ENCODE results near the gene TMEM269. TPM values are rescaled to one million over a fixed set of nuclear protein-coding genes. Genes with fewer than 3 reads are reported as not detected.

TMEM269 gene
- total RNA-seq, 1 experiment from 2014 or later = 1.7 TPM

DNA sequence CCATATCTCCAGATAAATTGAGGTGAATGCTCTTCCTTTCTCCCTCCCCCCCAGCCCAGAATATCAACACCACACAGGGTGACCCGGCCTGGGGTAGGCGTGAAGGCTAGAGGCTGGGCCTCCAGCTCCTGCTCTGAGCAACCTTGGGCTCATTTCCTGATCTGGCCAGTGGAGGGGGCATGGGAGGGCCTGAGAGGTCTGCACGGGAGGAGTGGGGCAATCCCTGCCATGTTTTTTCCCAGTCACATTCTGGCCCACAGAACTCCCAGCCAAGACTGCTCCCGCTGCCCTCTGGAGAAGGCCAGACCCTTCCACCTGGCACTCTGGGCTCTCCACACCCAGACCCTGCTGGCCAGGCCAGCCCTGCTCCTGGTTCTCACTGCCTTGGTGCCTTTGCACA is 48.6 kb upstream of the TMEM269 start:
- intact Hi-C loops (cut with micrococcal nuclease; ENCODE audit: unreplicated experiment) = no loop called here
- Histone ChIP-seq H3K9me3 (ENCODE audit: low read depth, low read length, poor library complexity, severe bottlenecking) (no peaks in the 10 kb centered on the region), H3K27ac (ENCODE audit: low read depth, low read length, poor library complexity, severe bottlenecking) (no peak overlapping the region), H3K4me3 (ENCODE audit: low read depth, low read length, poor library complexity, severe bottlenecking) (no peak overlapping the region), H3K4me1 (ENCODE audit: insufficient read depth, low read length, poor library complexity, severe bottlenecking) (peaks cover 11% of the 10 kb centered on the region), H3K27me3 (replicated peaks; ENCODE audit: insufficient read depth, low read depth, low read length, poor library complexity) (no peaks in the 10 kb centered on the region), H3K36me3 (ENCODE audit: insufficient read depth, low read length, poor library complexity, severe bottlenecking) (no peaks in the 10 kb centered on the region)
- CTCF ChIA-PET = no interaction called here
- no peak for TF ChIP-seq EZH2 (IDR thresholded peaks at IDR 0.05; ENCODE audit: borderline replicate concordance, low read depth, low read length, poor library complexity, severe bottlenecking)
- TF ChIP-seq, protein P1, sequence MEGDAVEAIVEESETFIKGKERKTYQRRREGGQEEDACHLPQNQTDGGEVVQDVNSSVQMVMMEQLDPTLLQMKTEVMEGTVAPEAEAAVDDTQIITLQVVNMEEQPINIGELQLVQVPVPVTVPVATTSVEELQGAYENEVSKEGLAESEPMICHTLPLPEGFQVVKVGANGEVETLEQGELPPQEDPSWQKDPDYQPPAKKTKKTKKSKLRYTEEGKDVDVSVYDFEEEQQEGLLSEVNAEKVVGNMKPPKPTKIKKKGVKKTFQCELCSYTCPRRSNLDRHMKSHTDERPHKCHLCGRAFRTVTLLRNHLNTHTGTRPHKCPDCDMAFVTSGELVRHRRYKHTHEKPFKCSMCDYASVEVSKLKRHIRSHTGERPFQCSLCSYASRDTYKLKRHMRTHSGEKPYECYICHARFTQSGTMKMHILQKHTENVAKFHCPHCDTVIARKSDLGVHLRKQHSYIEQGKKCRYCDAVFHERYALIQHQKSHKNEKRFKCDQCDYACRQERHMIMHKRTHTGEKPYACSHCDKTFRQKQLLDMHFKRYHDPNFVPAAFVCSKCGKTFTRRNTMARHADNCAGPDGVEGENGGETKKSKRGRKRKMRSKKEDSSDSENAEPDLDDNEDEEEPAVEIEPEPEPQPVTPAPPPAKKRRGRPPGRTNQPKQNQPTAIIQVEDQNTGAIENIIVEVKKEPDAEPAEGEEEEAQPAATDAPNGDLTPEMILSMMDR (conservative IDR thresholded peaks at IDR 0.05; ENCODE audit: low read depth, low read length) = no peak
- POLR2A ChIA-PET (ENCODE audit: low non-redundant PET) = no interaction called here
- DNase-seq (ENCODE audit: low spot score) = no peak
- BruUV-seq (replicated peaks) = no TSS peak

DNA sequence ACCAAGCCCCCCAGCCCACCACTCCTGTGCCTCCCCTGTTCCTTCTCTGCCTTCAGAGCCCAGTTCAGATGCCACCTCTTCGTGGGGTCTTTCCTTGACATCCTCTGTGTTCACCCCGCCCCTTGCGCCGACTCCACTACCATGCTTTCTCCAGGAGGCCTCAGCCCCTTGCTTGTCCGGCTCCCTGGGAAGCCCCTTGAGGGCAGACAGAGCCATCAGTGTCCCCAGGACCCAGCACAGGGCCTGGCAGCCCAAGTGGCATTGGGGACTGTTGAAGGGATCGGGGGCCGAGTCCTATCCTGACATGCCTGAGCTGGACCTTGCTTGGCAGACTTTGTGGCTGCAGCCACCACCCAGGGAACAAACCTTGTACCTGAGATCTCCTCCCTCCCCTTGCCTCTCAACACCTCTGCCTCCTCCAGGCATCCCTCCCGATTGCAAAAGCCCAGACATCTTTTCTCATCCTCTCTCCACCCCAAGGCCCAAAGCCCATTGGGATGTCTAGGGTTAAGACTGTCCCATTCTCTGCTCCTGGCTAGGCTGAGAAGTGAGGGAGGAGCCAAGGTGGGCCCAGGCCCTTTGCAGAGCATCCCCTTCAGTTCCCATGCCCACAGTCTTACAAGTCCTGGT is 48.1 kb upstream of the TMEM269 start:
- Histone ChIP-seq H3K4me3 (ENCODE audit: low read depth, low read length, poor library complexity, severe bottlenecking) (no peak overlapping the region), H3K9me3 (ENCODE audit: low read depth, low read length, poor library complexity, severe bottlenecking) (no peaks in the 10 kb centered on the region), H3K4me1 (ENCODE audit: insufficient read depth, low read length, poor library complexity, severe bottlenecking) (peaks cover 11% of the 10 kb centered on the region), H3K27me3 (replicated peaks; ENCODE audit: insufficient read depth, low read depth, low read length, poor library complexity) (no peaks in the 10 kb centered on the region), H3K36me3 (ENCODE audit: insufficient read depth, low read length, poor library complexity, severe bottlenecking) (no peaks in the 10 kb centered on the region), H3K27ac (ENCODE audit: low read depth, low read length, poor library complexity, severe bottlenecking) (no peak overlapping the region)
- intact Hi-C loops (cut with micrococcal nuclease; ENCODE audit: unreplicated experiment) = no loop called here
- CTCF ChIA-PET = no interaction called here
- POLR2A ChIA-PET (ENCODE audit: low non-redundant PET) = no interaction called here
- DNase-seq (ENCODE audit: low spot score) = no peak
- no TSS peak for BruUV-seq (replicated peaks)
- no peak for TF ChIP-seq EZH2 (IDR thresholded peaks at IDR 0.05; ENCODE audit: borderline replicate concordance, low read depth, low read length, poor library complexity, severe bottlenecking)
- TF ChIP-seq, protein P1 (conservative IDR thresholded peaks at IDR 0.05; ENCODE audit: low read depth, low read length) = no peak

DNA sequence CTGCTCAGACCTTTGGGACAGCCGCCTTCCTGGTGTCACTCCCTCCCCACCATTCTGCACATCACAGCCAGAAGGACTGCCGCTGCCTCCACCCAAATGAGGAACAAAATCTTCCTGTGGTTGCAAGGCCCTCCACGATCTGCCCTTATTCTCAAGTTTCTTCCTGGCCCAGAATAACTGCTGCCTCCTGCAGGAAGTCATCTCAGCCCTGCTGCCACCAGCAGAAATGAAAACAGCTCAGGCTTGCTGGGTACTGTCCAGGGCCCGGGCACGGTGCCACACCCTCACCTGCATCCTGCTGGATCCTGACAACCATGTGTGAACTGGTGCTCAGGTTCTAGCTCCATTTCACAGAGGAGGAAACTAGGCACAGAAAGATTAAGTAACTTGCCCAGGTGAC is 47.5 kb upstream of the TMEM269 start:
- no peak for DNase-seq (ENCODE audit: low spot score)
- Histone ChIP-seq H3K9me3 (ENCODE audit: low read depth, low read length, poor library complexity, severe bottlenecking) (no peaks in the 10 kb centered on the region), H3K27ac (ENCODE audit: low read depth, low read length, poor library complexity, severe bottlenecking) (no peak overlapping the region), H3K4me1 (ENCODE audit: insufficient read depth, low read length, poor library complexity, severe bottlenecking) (peaks cover 11% of the 10 kb centered on the region), H3K27me3 (replicated peaks; ENCODE audit: insufficient read depth, low read depth, low read length, poor library complexity) (no peaks in the 10 kb centered on the region), H3K36me3 (ENCODE audit: insufficient read depth, low read length, poor library complexity, severe bottlenecking) (no peaks in the 10 kb centered on the region), H3K4me3 (ENCODE audit: low read depth, low read length, poor library complexity, severe bottlenecking) (no peak overlapping the region)
- ChIA-PET CTCF (no interaction called here), POLR2A (ENCODE audit: low non-redundant PET) (no interaction called here)
- no peak for TF ChIP-seq EZH2 (IDR thresholded peaks at IDR 0.05; ENCODE audit: borderline replicate concordance, low read depth, low read length, poor library complexity, severe bottlenecking)
- TF ChIP-seq, protein P1 (conservative IDR thresholded peaks at IDR 0.05; ENCODE audit: low read depth, low read length) = 0 out of 2 replicates have a peak, but pooled peaks have one; percentile 13
- BruUV-seq (replicated peaks) = no TSS peak
- intact Hi-C loops (cut with micrococcal nuclease; ENCODE audit: unreplicated experiment) = no loop called here

Data from A673 (cell line).